ENCODE results near the gene CTDSP1.

DNA sequence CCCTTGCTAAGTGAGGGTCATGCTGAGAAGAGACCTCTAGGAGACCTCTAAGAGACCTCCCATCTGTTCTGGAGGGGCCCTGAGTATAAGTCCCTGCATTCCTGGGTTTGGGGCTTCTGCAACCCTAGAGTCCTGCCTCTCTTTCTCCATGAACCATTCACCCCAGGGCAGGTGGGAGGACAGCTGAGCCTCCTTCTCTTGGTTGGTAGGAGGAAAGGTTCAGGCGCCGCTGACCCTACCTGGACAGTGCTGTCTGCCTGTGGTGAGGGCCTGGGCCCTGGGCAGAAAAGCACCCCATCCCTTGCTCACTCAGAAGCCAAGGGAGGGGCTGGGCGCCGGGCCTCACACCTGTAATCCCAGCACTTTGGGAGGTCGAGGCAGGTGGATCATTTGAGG lies 18.7 kb downstream of the CTDSP1 start:
- no peak for TF ChIP-seq CTCF (IDR thresholded peaks at IDR 0.05; ENCODE audit: poor library complexity, severe bottlenecking)
- no peak for TF ChIP-seq POLR2AphosphoS5 (IDR thresholded peaks at IDR 0.05)
- no peak for TF ChIP-seq TAF1 (IDR thresholded peaks at IDR 0.05; ENCODE audit: low read depth)
- TF ChIP-seq EZH2 (IDR thresholded peaks at IDR 0.05; ENCODE audit: borderline replicate concordance, insufficient read depth, low read length, poor library complexity, severe bottlenecking): no peak
